ENCODE results near the gene IBTK. TPM values are rescaled to one million over a fixed set of nuclear protein-coding genes. Genes with fewer than 3 reads are reported as not detected.

Gene IBTK
- total and polyA plus RNA-seq, 2 of the 8 experiments (the other 6 are each of a cell fraction or from before 2014, with no cell fraction given), result 4.6 to 24.2 TPM

GRCh38 chr6:82264824-82265223 is 17.3 kb upstream of the IBTK start (continued):
- TF ChIP-seq JUN (IDR thresholded peaks at IDR 0.05; ENCODE audit: low read depth, low read length) (no peak), SP2 (IDR thresholded peaks at IDR 0.05; ENCODE audit: low read length) (no peak), ASH2L (IDR thresholded peaks at IDR 0.05; ENCODE audit: low read length) (no peak), RNF2 (IDR thresholded peaks at IDR 0.05; ENCODE audit: borderline replicate concordance, low read depth, low read length, missing control alignments, poor library complexity, severe bottlenecking) (no peak), SRF (IDR thresholded peaks at IDR 0.05; ENCODE audit: low read depth, low read length) (no peak), TCF12 (IDR thresholded peaks at IDR 0.05; ENCODE audit: low read depth, low read length) (no peak), TEAD4 (IDR thresholded peaks at IDR 0.05; ENCODE audit: low read depth, low read length) (peak; percentile 42; the same call in 1 of the 2 replicates), POU5F1 (IDR thresholded peaks at IDR 0.05; ENCODE audit: low read depth, low read length) (peak; percentile 85; the same call in 1 of the 2 replicates), SP1 (IDR thresholded peaks at IDR 0.05; ENCODE audit: low read depth, low read length) (peak; percentile 51; the same call in 1 of the 2 replicates), SIX5 (IDR thresholded peaks at IDR 0.05; ENCODE audit: low read depth, low read length) (no peak), ZNF274 (IDR thresholded peaks at IDR 0.05; ENCODE audit: borderline replicate concordance, extremely low read depth, low read length) (no peak), GABPA (IDR thresholded peaks at IDR 0.05; ENCODE audit: borderline replicate concordance, insufficient read depth, low read length) (no peak), SUZ12 (IDR thresholded peaks at IDR 0.05; ENCODE audit: low read length) (no peak), EGR1 (IDR thresholded peaks at IDR 0.05; ENCODE audit: borderline replicate concordance, low read depth, low read length) (no peak), KDM4A (IDR thresholded peaks at IDR 0.05; ENCODE audit: low read depth, low read length, severe bottlenecking) (no peak), NRF1 (IDR thresholded peaks at IDR 0.05; ENCODE audit: low read depth, low read length) (no peak), CHD1 (IDR thresholded peaks at IDR 0.05; ENCODE audit: low read depth, low read length) (no peak)
- TF ChIP-seq, protein P1, sequence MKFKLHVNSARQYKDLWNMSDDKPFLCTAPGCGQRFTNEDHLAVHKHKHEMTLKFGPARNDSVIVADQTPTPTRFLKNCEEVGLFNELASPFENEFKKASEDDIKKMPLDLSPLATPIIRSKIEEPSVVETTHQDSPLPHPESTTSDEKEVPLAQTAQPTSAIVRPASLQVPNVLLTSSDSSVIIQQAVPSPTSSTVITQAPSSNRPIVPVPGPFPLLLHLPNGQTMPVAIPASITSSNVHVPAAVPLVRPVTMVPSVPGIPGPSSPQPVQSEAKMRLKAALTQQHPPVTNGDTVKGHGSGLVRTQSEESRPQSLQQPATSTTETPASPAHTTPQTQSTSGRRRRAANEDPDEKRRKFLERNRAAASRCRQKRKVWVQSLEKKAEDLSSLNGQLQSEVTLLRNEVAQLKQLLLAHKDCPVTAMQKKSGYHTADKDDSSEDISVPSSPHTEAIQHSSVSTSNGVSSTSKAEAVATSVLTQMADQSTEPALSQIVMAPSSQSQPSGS (IDR thresholded peaks at IDR 0.05; ENCODE audit: low read length), result no peak
- TF ChIP-seq, protein P2, sequence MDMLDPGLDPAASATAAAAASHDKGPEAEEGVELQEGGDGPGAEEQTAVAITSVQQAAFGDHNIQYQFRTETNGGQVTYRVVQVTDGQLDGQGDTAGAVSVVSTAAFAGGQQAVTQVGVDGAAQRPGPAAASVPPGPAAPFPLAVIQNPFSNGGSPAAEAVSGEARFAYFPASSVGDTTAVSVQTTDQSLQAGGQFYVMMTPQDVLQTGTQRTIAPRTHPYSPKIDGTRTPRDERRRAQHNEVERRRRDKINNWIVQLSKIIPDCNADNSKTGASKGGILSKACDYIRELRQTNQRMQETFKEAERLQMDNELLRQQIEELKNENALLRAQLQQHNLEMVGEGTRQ (IDR thresholded peaks at IDR 0.05; ENCODE audit: low read length), result no peak
- TF ChIP-seq, protein P3, sequence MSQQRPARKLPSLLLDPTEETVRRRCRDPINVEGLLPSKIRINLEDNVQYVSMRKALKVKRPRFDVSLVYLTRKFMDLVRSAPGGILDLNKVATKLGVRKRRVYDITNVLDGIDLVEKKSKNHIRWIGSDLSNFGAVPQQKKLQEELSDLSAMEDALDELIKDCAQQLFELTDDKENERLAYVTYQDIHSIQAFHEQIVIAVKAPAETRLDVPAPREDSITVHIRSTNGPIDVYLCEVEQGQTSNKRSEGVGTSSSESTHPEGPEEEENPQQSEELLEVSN (IDR thresholded peaks at IDR 0.05), result no peak
- TF ChIP-seq, protein P4, sequence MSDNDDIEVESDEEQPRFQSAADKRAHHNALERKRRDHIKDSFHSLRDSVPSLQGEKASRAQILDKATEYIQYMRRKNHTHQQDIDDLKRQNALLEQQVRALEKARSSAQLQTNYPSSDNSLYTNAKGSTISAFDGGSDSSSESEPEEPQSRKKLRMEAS (IDR thresholded peaks at IDR 0.05), result no peak

Data from H1 (cell line).